HG03558 (cell line): Measurements from ENCODE around the gene CFAP43.
A peak's percentile ranks its signal among the peaks of the same experiment; 100 is the strongest.

Experiments used
- ATAC-seq: cut with Tn5 transposase; IDR thresholded peaks from one replicate; pipeline ENCODE4 v1.9.1; 2021; ENCODE audit warnings: moderate number of reproducible peaks; ENCODE audit not compliant: unreplicated experiment; ENCODE audit errors: extremely low read depth

The CFAP43 gene

GRCh38 chr10:104231784-104232612, at the start of gene CFAP43:
CFAP43 (minus strand) TSS chr10:104232364; CDS start chr10:104232246, 118 bp downstream.
- ATAC-seq: peak; percentile 100

GRCh38 chr10:104281694-104282093, 49.5 kb upstream of the CFAP43 start:
- no peak for ATAC-seq

- ATAC-seq: no peak
Measured at GRCh38 chr10:104279550-104280259, 47.5 kb upstream of the CFAP43 start.

GRCh38 chr10:104277785-104278184, 45.6 kb upstream of the CFAP43 start:
- no peak for ATAC-seq

- no peak for ATAC-seq
Measured at GRCh38 chr10:104276192-104276591, 44.0 kb upstream of the CFAP43 start.

- ATAC-seq: no peak
Measured at GRCh38 chr10:104274762-104275721, 42.9 kb upstream of the CFAP43 start.

GRCh38 chr10:104273899-104274575, 41.9 kb upstream of the CFAP43 start:
- ATAC-seq: no peak

GRCh38 chr10:104273286-104273685, 41.1 kb upstream of the CFAP43 start:
- no peak for ATAC-seq

- ATAC-seq: peak; percentile 99
Measured at GRCh38 chr10:104268713-104269645, 36.8 kb upstream of the CFAP43 start, which contains the start of gene GSTO2. GSTO2 (plus strand) TSS chr10:104269184; CDS start chr10:104274916, 5,732 bp downstream.

GRCh38 chr10:104268405-104268712, 36.2 kb upstream of the CFAP43 start:
- no peak for ATAC-seq

GRCh38 chr10:104267721-104268404, 35.7 kb upstream of the CFAP43 start:
- no peak for ATAC-seq

GRCh38 chr10:104264783-104265182, 32.6 kb upstream of the CFAP43 start:
- ATAC-seq: no peak

- ATAC-seq: no peak
Measured at GRCh38 chr10:104262055-104262454, 29.9 kb upstream of the CFAP43 start.

- ATAC-seq: no peak
Measured at GRCh38 chr10:104260775-104261115, 28.6 kb upstream of the CFAP43 start.

GRCh38 chr10:104259999-104260774, 28.0 kb upstream of the CFAP43 start:
- ATAC-seq: no peak

GRCh38 chr10:104259456-104259855, 27.3 kb upstream of the CFAP43 start:
- ATAC-seq: no peak

GRCh38 chr10:104258209-104258608, 26.0 kb upstream of the CFAP43 start:
- no peak for ATAC-seq

- no peak for ATAC-seq
Measured at GRCh38 chr10:104257235-104257634, 25.1 kb upstream of the CFAP43 start.
